GM10266 (cell line): ENCODE results near the gene MTNR1A.

Experiments
- DNase-seq: peaks from one replicate; pipeline ENCODE4 v3.0.0; 2012; ENCODE audit errors: extremely low spot score
- CTCF ChIP-seq: IDR thresholded peaks from 2 replicates; pipeline ENCODE4 v1.5.1; 2012; ENCODE audit warnings: mild to moderate bottlenecking, low read depth; ENCODE audit not compliant: control insufficient read depth, insufficient read depth; ENCODE audit errors: missing control alignments

Gene MTNR1A

DNA sequence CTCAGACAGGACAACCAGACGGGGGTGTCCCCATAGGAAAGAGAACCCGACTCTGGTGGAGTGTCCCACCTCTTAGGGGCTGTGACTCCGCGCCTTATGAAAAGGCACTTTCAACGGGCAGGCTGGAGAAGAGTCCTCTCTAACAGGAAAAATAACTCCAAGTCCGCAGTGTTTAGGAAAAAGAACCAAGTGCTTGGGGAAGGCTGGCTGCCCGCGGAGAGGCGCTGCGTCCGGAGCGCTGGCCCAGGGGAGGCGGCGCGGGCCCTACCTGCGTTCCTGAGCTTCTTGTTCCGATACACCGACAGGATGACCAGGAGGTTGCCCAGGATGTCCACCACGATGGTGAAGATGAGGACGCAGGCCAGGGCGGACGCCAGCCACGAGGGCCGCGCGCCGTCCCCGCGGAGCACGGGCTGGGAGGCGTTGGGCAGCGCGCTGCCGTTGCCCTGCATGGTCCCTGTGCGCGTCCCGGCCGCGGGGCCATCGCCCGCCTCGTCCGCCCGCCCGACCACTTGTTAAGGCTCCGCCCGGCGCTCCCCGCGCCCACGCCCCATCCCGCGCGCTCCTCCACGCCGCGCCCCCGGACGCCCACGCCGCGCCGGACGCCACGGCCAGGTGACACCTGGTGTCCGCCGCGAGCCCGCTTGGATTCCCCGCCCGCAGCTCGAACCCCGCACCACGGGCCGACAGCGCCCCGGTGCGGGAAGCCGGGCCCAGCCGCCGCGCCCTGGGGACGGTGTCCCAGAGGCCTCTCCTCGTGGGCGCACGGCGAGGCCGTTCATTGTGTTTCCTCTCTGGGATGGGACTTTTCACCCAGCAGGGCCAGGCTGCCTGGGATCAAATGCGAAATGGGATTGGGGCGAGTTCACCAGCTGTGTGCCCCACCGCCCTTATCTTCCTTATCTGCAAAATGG is at the start of gene MTNR1A:
Gene MTNR1A, minus strand, starts transcription at position 654 of the 914 bp plus-strand sequence. Its CDS starts 202 bp downstream, at position 452.
- DNase-seq, result no peak
- no peak for TF ChIP-seq CTCF

DNA sequence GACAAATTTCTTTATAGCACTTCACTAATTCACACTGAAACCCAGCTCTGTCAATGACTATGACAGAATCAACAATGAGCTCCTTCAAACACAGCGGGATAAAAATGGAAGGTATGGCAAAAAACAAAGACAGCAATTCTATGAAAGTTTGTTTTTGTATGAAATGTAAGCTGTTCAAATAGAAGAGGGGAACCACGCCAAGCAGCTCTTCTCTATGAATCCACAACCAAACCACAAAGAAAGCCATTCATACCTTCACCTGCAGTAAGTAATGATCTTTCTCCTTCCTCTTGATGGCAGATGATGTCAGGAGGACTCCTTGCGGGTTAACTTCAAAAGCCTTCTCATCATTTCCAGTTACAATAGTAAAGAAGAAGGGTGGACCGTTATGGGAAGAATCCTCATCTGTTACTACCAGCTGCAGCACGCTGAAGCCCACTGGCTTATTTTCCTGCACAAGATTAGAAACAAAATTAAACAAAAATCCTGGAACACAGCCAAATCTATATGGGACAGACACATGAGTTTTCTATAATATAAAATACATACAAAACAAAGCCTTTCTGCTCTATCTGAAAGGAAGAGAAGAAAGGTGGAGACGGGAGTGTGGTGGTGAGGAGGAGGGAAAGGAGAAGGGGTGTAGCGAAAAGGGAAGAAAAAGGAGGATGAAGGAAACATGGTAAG is 48.9 kb upstream of the MTNR1A start:
- no peak for DNase-seq
- no peak for TF ChIP-seq CTCF

GRCh38 chr4:186602978-186603377 is 47.6 kb upstream of the MTNR1A start:
- TF ChIP-seq CTCF, result no peak
- DNase-seq, result no peak

GRCh38 chr4:186599483-186599882 is 44.1 kb upstream of the MTNR1A start:
- no peak for DNase-seq
- no peak for TF ChIP-seq CTCF

- no peak for DNase-seq
- TF ChIP-seq CTCF, result no peak
Observed at GRCh38 chr4:186598686-186599085, 43.3 kb upstream of the MTNR1A start.

DNA sequence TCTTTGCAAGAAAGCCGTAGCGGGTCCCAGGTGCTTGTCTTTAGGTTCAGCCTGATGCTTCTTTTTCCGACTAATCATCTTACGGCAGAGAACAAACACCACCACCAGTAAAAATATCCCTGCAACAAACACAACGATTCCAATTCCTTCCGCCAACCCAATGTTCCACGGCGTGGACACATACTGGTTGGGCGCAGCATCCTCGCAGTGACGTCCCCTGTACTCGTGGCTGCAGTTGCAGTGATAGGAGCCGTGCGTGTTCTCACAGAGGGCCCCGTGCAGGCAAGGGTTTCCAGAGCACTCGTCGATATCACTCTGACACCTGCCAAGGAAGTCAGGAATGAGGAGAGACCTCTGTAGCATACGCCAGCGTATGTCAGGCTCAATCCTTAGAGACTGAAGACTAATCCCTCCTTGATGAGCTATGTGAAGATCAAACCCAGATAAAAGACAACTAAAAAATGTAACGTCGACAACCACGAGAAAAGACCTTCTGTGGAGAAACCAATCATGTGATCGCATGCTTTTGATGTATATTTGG is 41.6 kb upstream of the MTNR1A start:
- no peak for DNase-seq
- TF ChIP-seq CTCF, result no peak
